Thyroid gland (tissue), 4 donors: ENCODE data around the gene IFNAR1.

Experiments used
- POLR2A ChIP-seq, 2 donors: fragments of 450-650 bp; IDR thresholded peaks; one replicate each; pipeline ENCODE4 v1.6.1; 2017; ENCODE audit warnings: antibody characterized with exemption in 2 of 2, mild to moderate bottlenecking in 2 of 2, moderate library complexity in 1 of 2
- TF ChIP-seq, protein P1 (sequence below), 6 experiments: fragments of 200-600 bp in 3 of 6; fragments of 450-650 bp in 3 of 6; sonication (generic) in 3 of 6; IDR thresholded peaks; one replicate each; pipeline ENCODE4 v1.5.1; 2016 to 2019; ENCODE audit warnings: antibody characterized with exemption in 6 of 6, mild to moderate bottlenecking in 2 of 6, inconsistent platforms in 1 of 6, moderate library complexity in 1 of 6

DNA sequence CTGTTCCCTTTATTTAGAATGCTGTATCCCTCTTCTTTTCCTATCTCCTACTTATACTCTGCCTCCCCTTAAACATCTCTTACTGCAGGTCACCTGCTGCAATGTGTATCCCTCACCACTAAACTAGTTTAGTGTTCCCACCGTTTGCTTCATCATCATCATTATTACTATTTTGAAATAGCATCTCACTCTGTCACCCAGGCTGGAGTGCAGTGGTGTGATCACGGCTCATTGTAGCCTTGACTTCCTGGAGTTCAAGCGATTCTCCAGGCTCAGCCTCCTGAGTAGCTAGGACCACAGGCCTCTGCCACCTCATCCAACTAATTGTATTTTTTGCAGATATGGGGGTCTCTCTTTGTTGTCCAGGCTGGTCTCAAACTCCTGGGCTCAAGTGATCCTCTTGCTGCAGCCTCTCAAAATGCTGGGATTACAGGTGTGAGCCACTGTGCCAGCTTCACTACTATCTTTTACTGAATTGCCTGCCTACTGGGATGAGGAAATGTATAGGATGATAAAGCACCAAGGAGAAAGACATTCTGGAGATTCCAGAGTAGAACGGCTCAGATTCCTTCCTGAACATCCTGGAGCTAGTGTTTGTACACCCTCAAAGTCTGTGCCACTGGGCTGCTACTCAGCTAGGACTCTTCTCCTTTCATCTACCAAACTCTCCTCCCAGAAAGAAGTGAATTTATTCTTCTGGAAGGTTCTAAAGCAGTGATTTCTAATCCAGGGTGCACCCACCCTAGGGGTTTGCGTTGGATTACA lies 8.6 kb upstream of the IFNAR1 start:
- TF ChIP-seq, protein P1, sequence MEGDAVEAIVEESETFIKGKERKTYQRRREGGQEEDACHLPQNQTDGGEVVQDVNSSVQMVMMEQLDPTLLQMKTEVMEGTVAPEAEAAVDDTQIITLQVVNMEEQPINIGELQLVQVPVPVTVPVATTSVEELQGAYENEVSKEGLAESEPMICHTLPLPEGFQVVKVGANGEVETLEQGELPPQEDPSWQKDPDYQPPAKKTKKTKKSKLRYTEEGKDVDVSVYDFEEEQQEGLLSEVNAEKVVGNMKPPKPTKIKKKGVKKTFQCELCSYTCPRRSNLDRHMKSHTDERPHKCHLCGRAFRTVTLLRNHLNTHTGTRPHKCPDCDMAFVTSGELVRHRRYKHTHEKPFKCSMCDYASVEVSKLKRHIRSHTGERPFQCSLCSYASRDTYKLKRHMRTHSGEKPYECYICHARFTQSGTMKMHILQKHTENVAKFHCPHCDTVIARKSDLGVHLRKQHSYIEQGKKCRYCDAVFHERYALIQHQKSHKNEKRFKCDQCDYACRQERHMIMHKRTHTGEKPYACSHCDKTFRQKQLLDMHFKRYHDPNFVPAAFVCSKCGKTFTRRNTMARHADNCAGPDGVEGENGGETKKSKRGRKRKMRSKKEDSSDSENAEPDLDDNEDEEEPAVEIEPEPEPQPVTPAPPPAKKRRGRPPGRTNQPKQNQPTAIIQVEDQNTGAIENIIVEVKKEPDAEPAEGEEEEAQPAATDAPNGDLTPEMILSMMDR (IDR thresholded peaks at IDR 0.05): no peak
- TF ChIP-seq POLR2A (IDR thresholded peaks at IDR 0.05): no peak
